Retinal pigment epithelial cell (primary cell): Measurements from ENCODE around the gene RSBN1.

Source experiments
- DNase-seq: peaks from one replicate; pipeline ENCODE4 v3.0.0-alpha.2; 2010; ENCODE audit warnings: low read depth
- H3K4me3 ChIP-seq: 2 replicates; pipeline ENCODE4 v1.5.1; 2011; ENCODE audit warnings: mild to moderate bottlenecking, low read length, control low read depth, moderate library complexity
- TF ChIP-seq, protein P1 (sequence below): conservative IDR thresholded peaks from 2 replicates; pipeline ENCODE4 v1.5.1; 2011; ENCODE audit warnings: low read depth, low read length, control low read depth, inconsistent platforms

RSBN1 gene

DNA sequence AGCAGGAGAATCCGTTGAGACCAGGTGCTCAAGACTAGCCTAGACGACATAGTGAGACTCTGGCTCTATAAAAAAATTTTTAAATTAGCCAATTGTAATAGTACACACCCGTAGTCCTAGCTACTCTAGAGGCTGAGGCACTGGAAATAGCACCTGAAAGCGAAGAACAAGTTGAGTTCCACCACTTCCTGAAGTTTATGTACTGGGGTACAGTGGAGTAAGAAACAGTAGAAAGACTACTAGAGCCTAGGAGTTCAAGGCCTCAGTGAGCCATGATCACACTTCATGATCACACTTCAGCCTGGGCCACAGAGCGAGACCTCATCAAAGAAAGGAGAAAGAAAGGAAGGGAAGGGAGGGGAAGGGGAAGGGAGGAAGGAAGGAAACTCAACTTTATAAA lies 19.8 kb downstream of the RSBN1 start:
- H3K4me3 ChIP-seq: no peak overlapping the region
- TF ChIP-seq, protein P1, sequence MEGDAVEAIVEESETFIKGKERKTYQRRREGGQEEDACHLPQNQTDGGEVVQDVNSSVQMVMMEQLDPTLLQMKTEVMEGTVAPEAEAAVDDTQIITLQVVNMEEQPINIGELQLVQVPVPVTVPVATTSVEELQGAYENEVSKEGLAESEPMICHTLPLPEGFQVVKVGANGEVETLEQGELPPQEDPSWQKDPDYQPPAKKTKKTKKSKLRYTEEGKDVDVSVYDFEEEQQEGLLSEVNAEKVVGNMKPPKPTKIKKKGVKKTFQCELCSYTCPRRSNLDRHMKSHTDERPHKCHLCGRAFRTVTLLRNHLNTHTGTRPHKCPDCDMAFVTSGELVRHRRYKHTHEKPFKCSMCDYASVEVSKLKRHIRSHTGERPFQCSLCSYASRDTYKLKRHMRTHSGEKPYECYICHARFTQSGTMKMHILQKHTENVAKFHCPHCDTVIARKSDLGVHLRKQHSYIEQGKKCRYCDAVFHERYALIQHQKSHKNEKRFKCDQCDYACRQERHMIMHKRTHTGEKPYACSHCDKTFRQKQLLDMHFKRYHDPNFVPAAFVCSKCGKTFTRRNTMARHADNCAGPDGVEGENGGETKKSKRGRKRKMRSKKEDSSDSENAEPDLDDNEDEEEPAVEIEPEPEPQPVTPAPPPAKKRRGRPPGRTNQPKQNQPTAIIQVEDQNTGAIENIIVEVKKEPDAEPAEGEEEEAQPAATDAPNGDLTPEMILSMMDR: no peak
- DNase-seq: no peak

DNA sequence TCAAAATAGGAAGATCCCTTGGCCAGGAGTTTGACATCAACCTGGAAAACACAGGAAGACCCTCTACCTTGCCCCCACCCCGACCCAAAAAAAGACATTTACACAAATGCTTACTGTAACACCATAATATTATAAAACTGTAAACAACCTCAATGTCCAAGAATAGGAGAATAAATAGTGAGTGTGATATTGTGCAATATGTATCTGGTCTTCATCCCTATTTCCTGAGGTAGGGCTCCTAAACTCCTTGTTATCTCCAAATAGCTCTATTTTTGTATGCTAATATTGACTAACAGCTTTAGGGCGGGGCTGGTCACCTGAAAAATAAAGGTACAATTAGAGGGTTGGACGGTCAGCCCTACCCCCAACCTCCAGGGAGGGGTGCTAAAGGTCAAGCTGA lies 23.5 kb downstream of the RSBN1 start:
- H3K4me3 ChIP-seq: no peak overlapping the region
- DNase-seq: no peak
- TF ChIP-seq, protein P1: no peak

DNA sequence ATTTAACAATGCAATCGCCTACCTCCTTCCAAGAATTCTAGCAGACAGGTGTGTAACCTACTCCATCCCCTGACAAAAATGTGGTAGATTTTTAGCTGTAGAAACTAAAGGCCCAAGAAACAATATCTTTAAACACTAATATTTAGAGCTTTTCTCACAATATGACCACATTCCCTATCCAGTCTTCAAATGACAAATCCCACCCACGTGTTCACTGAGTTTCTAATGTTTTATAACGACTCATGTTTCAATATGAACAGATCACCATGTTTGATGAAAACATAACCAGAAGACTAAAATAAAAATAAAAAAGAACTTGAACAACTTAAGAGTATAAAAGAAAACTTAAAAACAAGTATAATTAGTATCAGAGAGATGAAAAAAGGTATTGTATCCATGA lies 24.6 kb downstream of the RSBN1 start:
- TF ChIP-seq, protein P1: no peak
- no peak for DNase-seq
- no peak overlapping the region for H3K4me3 ChIP-seq

DNA sequence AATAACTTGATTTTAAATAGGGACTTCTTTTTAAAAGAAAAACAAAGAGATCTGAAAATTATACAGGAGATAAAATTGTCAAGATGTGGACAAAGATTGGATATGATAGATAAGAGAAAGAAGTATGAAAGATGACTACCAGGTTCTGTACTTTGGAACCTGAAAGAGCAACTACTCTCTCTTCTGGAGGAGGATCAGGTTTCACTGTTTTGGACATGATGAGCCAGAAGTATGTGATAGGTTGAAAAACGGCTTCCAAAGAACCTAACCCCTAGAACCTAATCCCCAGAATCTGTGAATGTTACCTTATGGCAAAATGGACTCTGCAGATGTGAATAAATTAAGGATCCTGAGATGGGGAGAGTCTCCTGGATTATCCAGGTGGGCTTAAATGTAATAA lies 26.2 kb downstream of the RSBN1 start:
- no peak overlapping the region for H3K4me3 ChIP-seq
- TF ChIP-seq, protein P1: no peak
- DNase-seq: no peak

DNA sequence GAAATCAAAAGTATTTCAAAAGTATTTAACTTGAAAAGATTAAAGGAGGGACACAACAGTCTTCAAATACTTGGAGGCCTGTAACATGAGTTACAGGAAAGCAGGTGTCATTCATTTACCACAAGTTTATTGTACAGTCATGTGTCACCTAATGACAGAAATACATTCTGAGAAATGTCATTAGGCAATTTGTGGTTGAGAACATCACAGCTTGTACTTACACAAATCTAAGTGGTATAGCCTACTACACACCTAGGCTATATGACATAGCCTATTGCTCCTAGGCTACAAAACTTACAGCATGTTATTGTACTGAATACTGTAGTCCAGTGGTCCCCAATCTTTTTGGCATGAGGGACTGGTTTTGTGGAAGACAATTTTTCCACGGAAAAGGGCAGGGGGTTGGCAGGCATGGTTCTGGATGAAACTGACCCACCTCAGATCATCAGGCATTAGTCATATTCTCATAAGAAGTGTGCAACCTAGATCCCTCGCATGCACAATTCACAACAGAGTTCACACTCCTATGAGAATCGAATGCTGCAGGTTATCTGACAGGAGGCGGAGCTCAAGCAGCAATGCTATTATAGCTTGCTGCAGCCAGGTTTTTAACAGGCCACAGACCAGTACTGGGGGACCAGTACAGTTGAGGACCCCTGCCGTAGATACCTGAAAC lies 28.0 kb downstream of the RSBN1 start:
- DNase-seq: no peak
- no peak overlapping the region for H3K4me3 ChIP-seq
- TF ChIP-seq, protein P1: no peak

DNA sequence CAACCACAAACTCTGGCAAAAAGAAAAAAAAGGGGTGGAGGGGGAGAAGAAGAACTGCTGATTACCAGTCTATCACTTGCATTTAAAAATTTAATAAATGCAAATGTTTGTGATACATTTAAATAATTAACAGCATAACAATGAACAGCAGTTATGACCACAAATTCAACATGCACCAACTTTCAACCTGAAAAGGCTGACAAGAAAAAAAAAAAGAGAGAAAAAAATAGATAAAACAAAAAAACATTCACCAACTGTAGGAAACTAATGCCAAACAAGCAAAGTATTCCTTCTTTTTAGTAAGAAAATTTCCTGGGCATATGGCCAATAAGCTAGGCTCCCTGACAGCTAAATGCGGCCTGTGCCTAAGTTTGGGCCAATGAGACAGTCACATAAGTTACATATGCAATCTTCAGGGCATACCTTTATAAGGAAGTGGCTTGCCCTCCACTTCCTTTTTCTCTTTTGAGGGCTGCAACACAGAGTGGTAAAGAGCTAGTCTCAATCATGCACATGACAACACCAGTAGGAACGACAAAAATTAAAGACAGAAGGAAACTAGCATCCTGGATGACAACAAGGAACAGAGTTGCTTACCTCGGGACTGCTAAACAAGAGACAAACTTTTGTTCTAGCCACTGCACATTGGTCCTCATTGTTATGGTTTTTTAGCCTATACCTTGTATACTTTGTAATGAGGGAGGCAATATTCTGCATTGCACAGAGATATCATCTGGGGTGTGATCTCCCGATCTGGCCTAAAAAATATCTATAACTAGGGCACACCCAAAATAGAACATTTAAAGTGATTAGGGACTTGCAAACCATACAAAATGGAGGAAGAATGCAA lies 28.8 kb downstream of the RSBN1 start:
- no peak overlapping the region for H3K4me3 ChIP-seq
- no peak for DNase-seq

More for the DNA sequence above, 28.8 kb downstream of the RSBN1 start:
- TF ChIP-seq, protein P1: no peak
